Esophagus mucosa (tissue), 1 donor: ENCODE results near the gene WNT1. TPM values are rescaled to one million over a fixed set of nuclear protein-coding genes. Genes with fewer than 3 reads are reported as not detected.

Experiments used
- ATAC-seq: fragments of 200-7000 bp; cut with Tn5 transposase; one replicate; pipeline ENCODE4 v1.9.1; 2020
- total RNA-seq: library from RNA; stranded (reverse); gene quantifications from one replicate; pipeline ENCODE4 v1.2.4, GENCODE V29; 2023
- donor health status: DM: yes; HTN: yes; CAD: no.

The WNT1 gene
- total RNA-seq, 1 donor from 2014 or later, result not detected

DNA sequence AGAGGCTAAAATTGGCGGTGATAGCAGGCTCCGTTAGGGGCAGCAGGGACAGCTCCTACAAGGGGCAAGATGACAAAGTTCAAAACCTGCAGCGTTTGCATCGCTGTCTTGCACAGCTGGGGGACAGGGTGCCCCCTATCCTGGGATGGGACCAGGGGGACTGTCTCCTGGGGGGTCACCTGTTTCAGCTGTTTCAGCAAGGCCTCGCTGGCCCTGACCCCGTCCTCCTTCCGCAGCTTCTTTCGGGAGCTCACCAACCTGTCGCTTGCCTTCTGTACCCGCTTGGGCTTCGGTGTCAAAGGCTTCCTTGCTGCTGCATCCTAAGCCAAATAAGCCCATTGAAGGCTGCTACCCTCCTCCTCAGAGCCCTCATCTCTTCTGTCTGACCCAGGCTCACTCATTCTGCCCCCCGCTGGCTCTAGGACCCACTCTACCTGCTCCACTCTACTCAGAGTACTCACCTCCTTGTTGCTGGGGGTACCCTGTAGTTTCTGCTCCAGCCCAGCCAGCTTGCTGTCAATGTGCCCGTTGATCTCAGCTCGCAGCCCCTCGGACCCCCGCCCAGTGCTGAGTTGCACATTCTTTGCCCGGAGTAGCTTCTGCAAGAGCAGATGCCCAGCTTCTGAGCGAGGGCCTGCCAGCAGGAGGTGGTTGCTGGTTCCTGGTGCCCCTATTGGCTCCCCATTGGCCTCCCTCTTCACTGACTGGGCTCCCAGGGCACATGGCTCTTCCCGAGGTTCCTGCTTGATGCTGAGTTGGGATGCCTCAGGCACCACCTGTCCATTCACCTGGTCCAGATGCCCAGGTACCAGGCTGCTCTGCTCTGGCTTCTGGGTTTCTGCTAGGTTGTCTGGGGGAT is 52.8 kb downstream of the WNT1 start:
- ATAC-seq, result no peak

DNA sequence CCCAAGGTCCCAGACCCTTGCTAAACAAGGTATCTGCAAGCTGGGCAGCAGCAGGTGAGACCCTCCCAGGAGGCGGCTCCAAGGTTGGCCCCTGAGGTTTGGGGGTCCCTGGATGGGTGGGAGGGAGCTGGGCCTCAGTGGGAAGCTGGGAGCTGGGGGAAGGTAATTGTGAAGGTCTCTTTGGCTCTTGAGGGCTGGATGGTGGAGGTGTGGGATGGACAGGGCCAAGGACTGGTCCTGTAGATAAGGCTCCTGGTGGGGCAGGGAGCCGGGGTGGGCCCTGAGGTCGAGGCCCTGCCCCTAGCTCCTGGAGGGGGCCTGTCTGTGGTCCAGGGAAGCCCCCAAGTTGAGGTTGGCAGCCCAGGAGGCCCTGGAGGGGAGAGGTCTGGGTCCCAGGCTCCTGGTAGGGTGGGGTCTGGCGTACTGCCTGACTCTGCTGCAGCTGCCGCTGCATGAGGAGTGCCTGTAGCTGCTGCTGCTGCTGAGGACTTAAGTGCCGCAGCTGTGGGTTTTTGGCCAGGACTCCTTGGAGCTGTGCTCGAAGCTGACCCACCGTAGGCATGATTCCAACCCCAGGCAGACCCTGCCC is 53.5 kb downstream of the WNT1 start:
- no peak for ATAC-seq

Other genes with a start within 250 kb of the WNT1 start
- gene ADCY6, start 189.2 kb upstream of the WNT1 start, total RNA-seq, result 11.1 TPM
- 28.8 TPM for gene CACNB3, start 159.8 kb upstream of the WNT1 start, total RNA-seq
- 37.3 TPM for gene DDX23, start 126.2 kb upstream of the WNT1 start, total RNA-seq
- gene RND1, start 112.5 kb upstream of the WNT1 start, total RNA-seq, result 2.6 TPM
- 13.1 TPM for gene FKBP11, start 52.8 kb upstream of the WNT1 start, total RNA-seq
- 144 TPM for gene ARF3, start 20.8 kb upstream of the WNT1 start, total RNA-seq
- gene WNT10B, start 6.6 kb upstream of the WNT1 start, total RNA-seq, result 0.48 TPM
- gene DDN, start 21.1 kb downstream of the WNT1 start, total RNA-seq, result 0.28 TPM
- 52.8 TPM for gene PRKAG1, start 40.5 kb downstream of the WNT1 start, total RNA-seq
- gene KMT2D, start 82.5 kb downstream of the WNT1 start, total RNA-seq, result 48.2 TPM
- 0.44 TPM for gene RHEBL1, start 91.7 kb downstream of the WNT1 start, total RNA-seq
- 0.12 TPM for gene DHH, start 116.5 kb downstream of the WNT1 start, total RNA-seq
- gene LMBR1L, start 132.5 kb downstream of the WNT1 start, total RNA-seq, result 24.4 TPM
- gene TUBA1B, start 153.1 kb downstream of the WNT1 start, total RNA-seq, result 536 TPM
- 14.0 TPM for gene TUBA1A, start 210.8 kb downstream of the WNT1 start, total RNA-seq